Uterus (tissue), 4 donors: Measurements from ENCODE around the gene CACNA1C. TPM values are rescaled to one million over a fixed set of nuclear protein-coding genes. Genes with fewer than 3 reads are reported as not detected.
"Not testable (repeated sequence)": the region's sequence is repeated elsewhere in the genome, so short reads cannot be mapped to it uniquely, and the experiment has no call there.

Experiments used
- DNase-seq, 2 donors: peaks; one replicate each; pipeline ENCODE4 v3.0.0-alpha.2; 2019 to 2020
- H3K27ac ChIP-seq, 2 donors: fragments of 200-600 bp; sonication (generic); 1 replicate in 1 of 2; 2 replicates in 1 of 2; pipeline ENCODE4 v1.5.1; 2016 to 2018
- H3K27me3 ChIP-seq, 2 donors: fragments of 200-600 bp; sonication (generic); one replicate each; pipeline ENCODE4 v1.5.1; 2018 to 2019; ENCODE audit warnings: control low read depth in 1 of 2
- H3K36me3 ChIP-seq, 2 donors: fragments of 200-600 bp; sonication (generic); one replicate each; pipeline ENCODE4 v1.5.1; 2019; ENCODE audit warnings: control low read depth in 1 of 2
- H3K4me1 ChIP-seq, 2 donors: fragments of 200-600 bp; sonication (generic); one replicate each; pipeline ENCODE4 v1.5.1; 2018 to 2019; ENCODE audit warnings: control low read depth in 1 of 2
- H3K4me3 ChIP-seq, 2 donors: fragments of 200-600 bp; sonication (generic); 1 replicate in 1 of 2; 2 replicates in 1 of 2; pipeline ENCODE4 v1.5.1; 2018 to 2019; ENCODE audit warnings: mild to moderate bottlenecking in 1 of 2
- H3K9me3 ChIP-seq, 2 donors: fragments of 200-600 bp; sonication (generic); one replicate each; pipeline ENCODE4 v1.5.1; 2019; ENCODE audit warnings: control low read depth in 1 of 2
- CTCF ChIP-seq, 4 experiments: fragments of 200-600 bp in 2 of 4; fragments of 450-650 bp in 2 of 4; sonication (generic) in 2 of 4; IDR thresholded peaks; one replicate each; pipeline ENCODE4 v1.5.1; 2016 to 2019; ENCODE audit warnings: antibody characterized with exemption in 4 of 4, mild to moderate bottlenecking in 2 of 4, moderate library complexity in 1 of 4
- POLR2A ChIP-seq, 2 donors: fragments of 450-650 bp; IDR thresholded peaks; one replicate each; pipeline ENCODE4 v1.6.1; 2016; ENCODE audit warnings: antibody characterized with exemption in 2 of 2, mild to moderate bottlenecking in 1 of 2, moderate library complexity in 1 of 2
- intact Hi-C: fragments of 100-400 bp; cut with DNase I; formaldehyde crosslinking; loops from one replicate; pipeline ENCODE4 v1.15.1; 2023; ENCODE audit warnings: low total_unique reads
- total RNA-seq, 4 donors: library from RNA; depleted of rRNA in 3 of 4; stranded (reverse); fragments of >200 nt in 3 of 4; gene quantifications; one replicate each; pipeline versions ENCODE4 v1.1.0 to v1.2.4, GENCODE V29; 2014 to 2023
- donor health status: DM: yes; HTN: yes; CAD: no.

CACNA1C gene
- total RNA-seq, 4 donors from 2014 or later, result 15.9 to 121 (median 32.1) TPM

GRCh38 chr12:2680676-2681039 lies 627.9 kb downstream of the CACNA1C start:
- intact Hi-C loops, result no loop called here
- no peak for DNase-seq
- Histone ChIP-seq H3K27ac (no peak overlapping the region), H3K9me3 (no peaks in the 10 kb centered on the region), H3K36me3 (no peaks in the 10 kb centered on the region), H3K4me1 (no peaks in the 10 kb centered on the region), H3K4me3 (no peak overlapping the region), H3K27me3 (no peaks in the 10 kb centered on the region)
- TF ChIP-seq POLR2A (IDR thresholded peaks at IDR 0.05), result no peak
- no peak for TF ChIP-seq CTCF (IDR thresholded peaks at IDR 0.05)

DNA sequence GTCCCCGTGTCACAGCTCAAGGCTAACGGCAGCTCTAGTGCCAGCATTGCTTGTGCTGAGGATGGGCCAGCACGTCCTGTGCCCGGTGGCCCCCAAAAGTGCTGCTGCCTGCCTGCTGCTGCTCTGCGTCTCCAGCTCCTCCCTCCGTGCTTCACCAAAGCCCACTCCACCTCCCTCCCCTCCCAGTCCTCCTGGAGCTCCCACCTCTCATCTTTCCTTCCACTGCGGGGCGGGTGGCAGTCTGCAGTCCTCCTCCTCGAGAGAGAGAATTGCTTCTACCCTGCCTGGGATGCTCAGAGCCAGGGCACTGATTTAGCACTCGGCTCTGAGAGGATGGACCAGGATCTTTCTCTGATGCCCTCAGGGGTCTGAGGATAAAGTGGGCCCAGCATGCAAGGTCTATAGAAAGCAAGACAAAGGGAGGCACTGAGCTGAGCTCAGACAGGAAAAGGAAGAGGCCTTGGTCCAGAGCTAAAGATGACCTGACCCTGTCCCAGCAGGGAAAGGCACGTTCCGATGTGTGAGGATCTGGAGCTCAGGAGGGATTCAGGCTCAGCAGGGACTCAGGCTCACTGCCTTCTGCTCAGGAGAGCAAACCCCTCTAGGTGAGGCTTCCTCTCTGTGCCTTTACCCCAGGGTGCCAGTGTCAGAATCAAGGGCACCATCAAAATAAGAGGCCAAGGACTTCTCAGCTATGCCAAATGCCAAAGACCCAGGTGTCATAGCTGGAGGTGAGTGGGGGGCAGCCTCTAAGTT lies 628.8 kb downstream of the CACNA1C start:
- no peak overlapping the region for H3K4me3 ChIP-seq
- no peaks in the 10 kb centered on the region for H3K27me3 ChIP-seq
- no peaks in the 10 kb centered on the region for H3K36me3 ChIP-seq
- intact Hi-C loops, result no loop called here
- no peak for TF ChIP-seq POLR2A (IDR thresholded peaks at IDR 0.05)
- no peak for TF ChIP-seq CTCF (IDR thresholded peaks at IDR 0.05)
- no peaks in the 10 kb centered on the region for H3K9me3 ChIP-seq
- no peak overlapping the region for H3K27ac ChIP-seq
- H3K4me1 ChIP-seq, result no peaks in the 10 kb centered on the region
- DNase-seq, result peak in 1 of 2 donors; percentile 10

DNA sequence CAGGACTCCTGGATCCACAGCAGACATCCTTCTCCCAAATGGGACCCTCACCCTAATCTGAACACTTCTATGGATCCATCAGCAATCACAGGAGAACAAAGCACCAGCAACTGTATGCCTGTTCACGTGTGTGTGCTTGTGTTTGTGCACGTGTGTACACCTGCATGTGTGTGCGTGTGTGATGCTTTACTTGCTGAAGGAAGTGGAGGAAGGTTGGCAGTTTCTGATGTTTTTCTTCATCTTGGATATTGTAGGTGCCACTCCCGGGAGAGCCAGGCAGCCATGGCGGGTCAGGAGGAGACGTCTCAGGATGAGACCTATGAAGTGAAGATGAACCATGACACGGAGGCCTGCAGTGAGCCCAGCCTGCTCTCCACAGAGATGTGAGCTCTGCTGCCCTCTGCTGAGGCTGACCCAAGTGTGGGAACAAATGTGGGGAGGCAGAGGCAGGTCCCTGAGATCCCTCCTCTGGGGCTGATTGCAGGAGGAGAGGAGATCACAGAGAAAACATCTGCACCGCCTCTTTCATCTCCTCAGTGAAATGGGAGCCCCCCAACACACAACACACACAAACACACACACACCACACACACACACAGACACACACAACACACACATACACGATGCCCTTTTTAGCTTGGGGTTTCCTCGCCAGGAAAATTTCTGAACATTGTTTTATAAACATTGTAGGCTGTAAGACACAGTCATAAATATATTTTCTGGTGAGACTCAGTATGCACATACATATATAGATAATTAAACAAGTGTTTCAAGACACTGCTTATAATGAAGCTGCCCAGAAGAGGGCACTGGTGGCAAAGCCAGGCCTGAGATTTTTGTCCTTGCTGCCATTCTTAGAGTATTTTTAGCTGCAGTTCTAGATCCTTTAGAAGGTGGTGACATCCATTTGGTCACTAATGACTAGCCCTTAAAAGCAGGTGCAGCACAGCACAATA lies 629.8 kb downstream of the CACNA1C start:
- no peaks in the 10 kb centered on the region for H3K9me3 ChIP-seq
- H3K27ac ChIP-seq, result no peak overlapping the region
- no peaks in the 10 kb centered on the region for H3K27me3 ChIP-seq
- peak in 1 of 2 donors; percentile 29 for DNase-seq
- intact Hi-C loops, result no loop called here
- H3K4me3 ChIP-seq, result no peak overlapping the region
- TF ChIP-seq CTCF (IDR thresholded peaks at IDR 0.05) (peak in 1 of 4 experiments; percentile 10), POLR2A (IDR thresholded peaks at IDR 0.05) (no peak)
- no peaks in the 10 kb centered on the region for H3K36me3 ChIP-seq
- H3K4me1 ChIP-seq, result no peaks in the 10 kb centered on the region

DNA sequence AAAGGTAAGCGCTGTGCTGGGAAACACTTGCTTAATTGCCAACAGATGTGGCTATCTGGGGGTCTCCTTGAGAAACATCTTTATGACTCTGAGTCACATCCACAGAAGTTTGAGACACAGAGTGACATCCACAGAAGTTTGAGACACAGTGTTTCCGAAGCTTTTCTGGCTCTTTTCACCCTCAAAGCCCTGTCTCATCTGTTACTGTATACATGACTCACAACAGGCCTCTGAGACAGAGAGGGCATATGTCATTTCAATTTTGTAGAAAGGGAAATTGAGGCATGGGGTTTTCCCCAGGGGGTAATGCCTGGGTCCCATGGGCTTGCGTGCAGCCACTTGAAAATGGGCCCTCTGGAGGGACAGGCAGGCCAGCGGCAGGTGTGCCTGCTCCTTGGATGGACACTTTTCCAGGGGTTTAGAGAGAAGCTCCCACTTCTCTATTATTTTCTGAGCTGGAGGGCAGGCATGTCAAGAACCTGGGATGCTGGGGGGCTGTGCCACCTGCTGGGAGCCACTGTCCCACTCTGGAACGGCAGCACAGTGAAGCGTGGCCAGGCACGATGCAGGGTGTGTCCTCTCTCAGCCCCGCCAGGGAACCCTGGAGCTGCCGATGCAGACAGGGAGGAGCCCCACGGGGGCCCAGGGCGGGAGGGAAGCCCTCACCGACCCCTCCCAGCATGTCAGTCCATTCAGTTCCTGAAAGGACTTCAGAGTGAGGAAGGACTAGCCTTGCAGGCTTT lies 630.7 kb downstream of the CACNA1C start:
- DNase-seq, result peak in 1 of 2 donors; percentile 8
- Histone ChIP-seq H3K4me1 (no peaks in the 10 kb centered on the region), H3K9me3 (no peaks in the 10 kb centered on the region), H3K4me3 (no peak overlapping the region), H3K27me3 (no peaks in the 10 kb centered on the region), H3K36me3 (no peaks in the 10 kb centered on the region), H3K27ac (no peak overlapping the region)
- intact Hi-C loops, result no loop called here
- no peak for TF ChIP-seq POLR2A (IDR thresholded peaks at IDR 0.05)
- no peak for TF ChIP-seq CTCF (IDR thresholded peaks at IDR 0.05)

- DNase-seq, result peak in 1 of 2 donors; percentile 3
- H3K36me3 ChIP-seq, result not testable (repeated sequence)
Measured at GRCh38 chr12:2684026-2684325, 631.2 kb downstream of the CACNA1C start.

GRCh38 chr12:2685620-2686279 lies 633.0 kb downstream of the CACNA1C start:
- H3K9me3 ChIP-seq, H3K4me3 ChIP-seq, H3K4me1 ChIP-seq, H3K36me3 ChIP-seq, H3K27ac ChIP-seq, H3K27me3 ChIP-seq, intact Hi-C loops: not testable (repeated sequence)
- DNase-seq, result peak in 1 of 2 donors; percentile 7

More at GRCh38 chr12:2684026-2684325, 631.2 kb downstream of the CACNA1C start:
- H3K27me3 ChIP-seq, H3K9me3 ChIP-seq, H3K27ac ChIP-seq, intact Hi-C loops, H3K4me1 ChIP-seq, H3K4me3 ChIP-seq: not testable (repeated sequence)
